Erythroblast (primary cell): ENCODE data around the gene B3GNT7.

Experiments used
- GATA1 ChIP-seq: IDR thresholded peaks from 2 replicates; pipeline ENCODE4 v1.6.1; 2011; ENCODE audit warnings: low read depth, mild to moderate bottlenecking, control low read depth, low read length, moderate library complexity
- POLR2A ChIP-seq: IDR thresholded peaks from 2 replicates; pipeline ENCODE4 v1.6.1; 2011; ENCODE audit warnings: mild to moderate bottlenecking, low read length

DNA sequence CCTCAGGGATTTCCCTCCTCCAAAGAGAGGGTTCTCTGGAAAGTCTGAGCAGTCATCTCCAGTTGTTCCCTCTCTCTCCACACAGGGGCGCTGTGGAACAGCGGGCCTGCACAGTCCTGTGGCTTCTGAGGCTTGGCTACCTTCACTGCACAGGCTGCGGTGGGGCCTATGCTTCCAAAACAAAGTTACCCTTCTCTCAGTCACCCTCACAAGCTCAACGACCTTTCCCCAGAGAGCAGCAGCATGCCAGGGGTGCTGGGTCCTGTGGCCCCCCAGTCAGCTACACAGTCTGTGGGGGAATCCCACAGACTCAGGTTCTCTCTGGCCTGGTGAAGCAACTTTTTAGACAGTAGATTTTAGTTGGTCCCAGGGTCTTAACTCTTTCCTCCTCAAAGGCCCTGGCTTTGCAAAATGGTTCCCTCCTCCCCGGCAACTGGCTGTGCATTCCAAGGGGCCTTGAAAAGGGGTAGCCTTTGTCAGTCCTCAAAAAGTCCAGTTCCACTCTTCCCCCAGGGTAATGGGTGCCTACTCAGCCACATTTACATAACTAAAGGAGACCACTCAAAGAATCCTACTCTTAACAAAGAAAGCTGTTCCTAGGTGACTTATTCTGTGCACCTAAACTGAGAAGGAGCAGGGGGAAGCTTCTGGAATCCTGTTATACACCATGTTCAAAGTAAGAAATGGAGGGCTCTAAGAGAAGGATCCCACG is 14.9 kb downstream of the B3GNT7 start:
- TF ChIP-seq POLR2A = no peak
- TF ChIP-seq GATA1 = no peak
